ENCODE measurements around the gene COBLL1.

The COBLL1 gene

GRCh38 chr2:164756773-164757172, 84.8 kb downstream of the COBLL1 start:
- ChIA-PET CTCF (no interaction called here), POLR2A (no interaction called here)
- TF ChIP-seq CTCF (IDR thresholded peaks at IDR 0.05; ENCODE audit: control extremely low read depth, extremely low read depth, low read depth, missing control alignments), result no peak
- no peak for DNase-seq (ENCODE audit: extremely low spot score)

DNA sequence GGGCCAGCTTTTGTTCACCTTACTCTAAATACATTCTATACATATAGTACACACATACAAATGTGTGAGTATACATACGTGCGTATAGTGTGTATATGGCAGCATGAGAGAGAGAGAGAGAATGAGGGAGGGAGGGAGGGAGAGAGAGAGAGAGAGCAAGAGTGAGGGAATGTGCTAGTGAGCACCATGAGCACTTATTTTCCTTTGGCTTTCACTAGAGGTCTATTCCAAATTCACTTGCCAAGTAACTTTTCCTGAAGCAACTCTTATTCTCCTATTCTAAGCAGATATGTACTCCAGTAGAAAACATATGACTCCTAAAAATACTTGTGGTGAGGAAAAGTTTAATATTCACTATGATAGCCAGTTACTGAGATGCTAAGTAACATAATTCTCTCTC, 85.7 kb downstream of the COBLL1 start:
- TF ChIP-seq CTCF (IDR thresholded peaks at IDR 0.05; ENCODE audit: control extremely low read depth, extremely low read depth, low read depth, missing control alignments), result no peak
- DNase-seq (ENCODE audit: extremely low spot score), result no peak
- POLR2A ChIA-PET, result no interaction called here
- CTCF ChIA-PET, result interaction anchor here (1.0 kb wide), 1 partner anchor 16 kb away, joined by 3 read pairs; no protein-coding TSS in a partner anchor

- TF ChIP-seq CTCF (IDR thresholded peaks at IDR 0.05; ENCODE audit: control extremely low read depth, extremely low read depth, low read depth, missing control alignments), result no peak
- ChIA-PET POLR2A (no interaction called here), CTCF (no interaction called here)
- DNase-seq (ENCODE audit: extremely low spot score), result no peak
Observed at GRCh38 chr2:164754157-164755093, 87.2 kb downstream of the COBLL1 start.

DNA sequence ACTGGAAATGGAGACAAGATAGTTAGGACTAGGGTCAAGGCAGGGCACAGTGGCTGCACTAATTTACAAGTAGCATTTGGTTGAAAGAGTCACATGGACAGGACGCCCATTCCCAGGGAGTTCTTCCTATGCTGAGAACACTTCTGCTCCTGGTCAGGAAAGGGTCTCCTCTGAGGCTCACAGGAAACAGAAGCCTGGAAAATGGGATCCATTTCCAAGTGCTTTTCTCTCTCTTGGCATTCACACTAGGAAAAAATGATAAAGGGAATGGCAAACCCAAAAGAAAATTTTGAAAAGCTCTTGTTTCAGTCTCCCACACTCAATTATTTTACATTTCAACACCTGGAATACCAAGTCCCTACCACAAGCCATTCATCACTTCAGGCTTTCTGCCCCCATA, 88.7 kb downstream of the COBLL1 start:
- ChIA-PET POLR2A (interaction anchor here (0.7 kb wide), 1 partner anchor 49 kb away, joined by 4 read pairs; no protein-coding TSS in a partner anchor), CTCF (no interaction called here)
- no peak for DNase-seq (ENCODE audit: extremely low spot score)
- TF ChIP-seq CTCF (IDR thresholded peaks at IDR 0.05; ENCODE audit: control extremely low read depth, extremely low read depth, low read depth, missing control alignments), result no peak

DNA sequence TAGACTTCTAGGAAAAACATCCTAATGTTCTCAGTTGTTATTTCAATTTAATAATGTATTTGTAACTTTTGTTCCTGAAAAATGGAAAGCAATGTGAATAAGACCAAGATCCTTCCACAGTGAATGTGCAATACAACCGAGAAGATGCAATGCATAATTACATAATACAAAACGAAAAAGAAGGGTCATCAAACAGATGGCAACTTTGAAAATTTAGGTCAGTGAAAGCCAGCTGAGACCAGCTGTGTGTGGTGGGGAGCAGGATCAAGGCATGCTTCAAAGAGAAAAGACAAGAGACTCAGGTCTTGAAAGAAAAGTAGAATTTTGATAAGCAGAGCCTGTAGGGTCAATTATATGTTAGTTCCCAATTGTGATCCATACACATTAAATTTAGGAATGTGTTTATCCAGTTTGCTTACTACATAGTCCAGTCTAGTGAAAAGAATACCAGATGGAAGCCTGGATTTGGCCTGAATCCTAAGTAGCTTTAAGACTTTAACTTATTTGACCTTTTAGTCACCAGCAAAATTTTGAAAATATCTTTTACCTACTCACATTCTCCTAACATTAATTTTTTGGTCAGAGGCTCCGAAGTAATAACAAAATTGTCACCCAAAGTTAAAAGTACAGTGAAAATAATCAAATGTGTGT, 93.7 kb downstream of the COBLL1 start:
- TF ChIP-seq CTCF (IDR thresholded peaks at IDR 0.05; ENCODE audit: control extremely low read depth, extremely low read depth, low read depth, missing control alignments), result no peak
- ChIA-PET CTCF (interaction anchor here (1.7 kb wide), 1 partner anchor 9 kb away, joined by 7 read pairs; no protein-coding TSS in a partner anchor), POLR2A (no interaction called here)
- no peak for DNase-seq (ENCODE audit: extremely low spot score)

DNA sequence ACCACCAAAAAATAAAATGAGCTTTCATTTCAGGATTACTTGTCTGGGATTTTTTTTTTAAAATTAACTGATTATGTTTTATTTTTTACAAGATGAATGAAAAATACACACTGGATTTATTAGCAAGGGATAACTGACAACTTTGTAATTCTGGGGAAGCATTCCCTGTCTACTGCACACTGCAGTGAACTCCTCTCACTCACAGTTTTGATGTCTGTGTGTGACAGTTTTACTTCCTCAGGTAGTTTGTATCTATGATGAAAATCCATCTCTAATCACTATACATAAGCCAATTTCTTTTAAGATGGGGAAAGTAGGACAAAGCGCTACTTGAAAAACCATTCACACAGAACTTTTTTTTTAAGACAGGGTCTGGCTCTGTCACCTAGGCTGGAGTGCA, 94.5 kb downstream of the COBLL1 start:
- ChIA-PET POLR2A (no interaction called here), CTCF (interaction anchor here (1.7 kb wide), 1 partner anchor 9 kb away, joined by 7 read pairs; no protein-coding TSS in a partner anchor)
- no peak for TF ChIP-seq CTCF (IDR thresholded peaks at IDR 0.05; ENCODE audit: control extremely low read depth, extremely low read depth, low read depth, missing control alignments)
- no peak for DNase-seq (ENCODE audit: extremely low spot score)

Measured in GM10248 (cell line).